ENCODE measurements around the gene NLRC3.

NLRC3 gene

GRCh38 chr16:3497771-3498170 lies 79.4 kb downstream of the NLRC3 start:
- no peak overlapping the region for H3K9ac ChIP-seq (ENCODE audit: low read depth, low read length)
- H3K9me3 ChIP-seq (ENCODE audit: control insufficient read depth, insufficient read depth, low read length), result no peaks in the 10 kb centered on the region
- H3K4me1 ChIP-seq (ENCODE audit: control insufficient read depth, insufficient read depth, low read length), result peaks cover 2% of the 10 kb centered on the region
- no peak overlapping the region for H3K4me3 ChIP-seq (ENCODE audit: low read depth, low read length)
- H3K36me3 ChIP-seq (ENCODE audit: control insufficient read depth, insufficient read depth, low read length), result no peaks in the 10 kb centered on the region
- H3K27me3 ChIP-seq (ENCODE audit: control insufficient read depth, insufficient read depth, low read length), result no peaks in the 10 kb centered on the region

GRCh38 chr16:3496386-3496785 lies 80.8 kb downstream of the NLRC3 start:
- no peaks in the 10 kb centered on the region for H3K4me1 ChIP-seq (ENCODE audit: control insufficient read depth, insufficient read depth, low read length)
- H3K27me3 ChIP-seq (ENCODE audit: control insufficient read depth, insufficient read depth, low read length), result no peaks in the 10 kb centered on the region
- H3K36me3 ChIP-seq (ENCODE audit: control insufficient read depth, insufficient read depth, low read length), result no peaks in the 10 kb centered on the region
- H3K4me3 ChIP-seq (ENCODE audit: low read depth, low read length), result no peak overlapping the region
- H3K9ac ChIP-seq (ENCODE audit: low read depth, low read length), result no peak overlapping the region
- H3K9me3 ChIP-seq (ENCODE audit: control insufficient read depth, insufficient read depth, low read length), result no peaks in the 10 kb centered on the region

- Histone ChIP-seq H3K4me1 (ENCODE audit: control insufficient read depth, insufficient read depth, low read length) (no peaks in the 10 kb centered on the region), H3K36me3 (ENCODE audit: control insufficient read depth, insufficient read depth, low read length) (no peaks in the 10 kb centered on the region), H3K9me3 (ENCODE audit: control insufficient read depth, insufficient read depth, low read length) (no peaks in the 10 kb centered on the region), H3K27me3 (ENCODE audit: control insufficient read depth, insufficient read depth, low read length) (no peaks in the 10 kb centered on the region), H3K9ac (ENCODE audit: low read depth, low read length) (no peak within 1 kb of the TSS), H3K4me3 (ENCODE audit: low read depth, low read length) (no peak within 1 kb of the TSS)
These were observed 82.0 kb downstream of the NLRC3 start, which contains the start of gene C16orf90 for GRCh38 chr16:3495176-3495575. C16orf90 (minus strand) TSS chr16:3495489; CDS start chr16:3495421, 68 bp downstream.

- H3K4me3 ChIP-seq (ENCODE audit: low read depth, low read length), result no peak overlapping the region
- no peaks in the 10 kb centered on the region for H3K36me3 ChIP-seq (ENCODE audit: control insufficient read depth, insufficient read depth, low read length)
- no peaks in the 10 kb centered on the region for H3K9me3 ChIP-seq (ENCODE audit: control insufficient read depth, insufficient read depth, low read length)
- no peak overlapping the region for H3K9ac ChIP-seq (ENCODE audit: low read depth, low read length)
- no peaks in the 10 kb centered on the region for H3K27me3 ChIP-seq (ENCODE audit: control insufficient read depth, insufficient read depth, low read length)
- H3K4me1 ChIP-seq (ENCODE audit: control insufficient read depth, insufficient read depth, low read length), result no peaks in the 10 kb centered on the region
These were observed 82.7 kb downstream of the NLRC3 start for GRCh38 chr16:3494386-3494973.

- Histone ChIP-seq H3K4me3 (ENCODE audit: low read depth, low read length) (no peak overlapping the region), H3K27me3 (ENCODE audit: control insufficient read depth, insufficient read depth, low read length) (no peaks in the 10 kb centered on the region), H3K4me1 (ENCODE audit: control insufficient read depth, insufficient read depth, low read length) (no peaks in the 10 kb centered on the region), H3K36me3 (ENCODE audit: control insufficient read depth, insufficient read depth, low read length) (no peaks in the 10 kb centered on the region), H3K9me3 (ENCODE audit: control insufficient read depth, insufficient read depth, low read length) (no peaks in the 10 kb centered on the region), H3K9ac (ENCODE audit: low read depth, low read length) (no peak overlapping the region)
These were observed 84.8 kb downstream of the NLRC3 start for GRCh38 chr16:3492356-3492755.

GRCh38 chr16:3490911-3491629 lies 86.1 kb downstream of the NLRC3 start:
- no peaks in the 10 kb centered on the region for H3K9me3 ChIP-seq (ENCODE audit: control insufficient read depth, insufficient read depth, low read length)
- no peak overlapping the region for H3K9ac ChIP-seq (ENCODE audit: low read depth, low read length)
- H3K4me1 ChIP-seq (ENCODE audit: control insufficient read depth, insufficient read depth, low read length), result no peaks in the 10 kb centered on the region

More at GRCh38 chr16:3490911-3491629, 86.1 kb downstream of the NLRC3 start:
- H3K36me3 ChIP-seq (ENCODE audit: control insufficient read depth, insufficient read depth, low read length), result peaks cover 8% of the 10 kb centered on the region
- H3K4me3 ChIP-seq (ENCODE audit: low read depth, low read length), result no peak overlapping the region
- no peaks in the 10 kb centered on the region for H3K27me3 ChIP-seq (ENCODE audit: control insufficient read depth, insufficient read depth, low read length)
